ENCODE measurements around the gene MRGPRF.
"Not testable (repeated sequence)": the region's sequence is repeated elsewhere in the genome, so short reads cannot be mapped to it uniquely, and the experiment has no call there.

The MRGPRF gene

DNA sequence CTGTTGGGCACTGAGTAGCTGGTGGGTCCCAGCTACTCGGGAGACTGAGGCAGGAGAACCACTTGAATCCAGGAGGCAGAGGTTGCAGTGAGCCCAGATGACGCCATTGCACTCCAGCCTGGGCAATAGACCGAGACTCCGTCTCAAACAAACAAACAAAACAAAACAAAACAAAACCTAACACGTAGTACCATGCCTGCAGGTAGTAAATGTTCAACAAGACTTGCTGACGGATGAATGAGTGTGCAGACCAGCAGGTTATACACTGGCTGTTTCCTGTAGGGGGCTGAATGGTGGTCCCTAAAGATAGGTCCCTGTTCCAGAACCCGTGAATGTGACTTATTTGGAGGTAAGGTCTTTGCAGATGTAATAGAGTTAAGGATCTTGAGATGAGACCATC lies 19.5 kb downstream of the MRGPRF start:
- peak; percentile 18 for FAIRE-seq
- DNase-seq (ENCODE audit: extremely low spot score, insufficient read length, low read depth) = no peak

DNA sequence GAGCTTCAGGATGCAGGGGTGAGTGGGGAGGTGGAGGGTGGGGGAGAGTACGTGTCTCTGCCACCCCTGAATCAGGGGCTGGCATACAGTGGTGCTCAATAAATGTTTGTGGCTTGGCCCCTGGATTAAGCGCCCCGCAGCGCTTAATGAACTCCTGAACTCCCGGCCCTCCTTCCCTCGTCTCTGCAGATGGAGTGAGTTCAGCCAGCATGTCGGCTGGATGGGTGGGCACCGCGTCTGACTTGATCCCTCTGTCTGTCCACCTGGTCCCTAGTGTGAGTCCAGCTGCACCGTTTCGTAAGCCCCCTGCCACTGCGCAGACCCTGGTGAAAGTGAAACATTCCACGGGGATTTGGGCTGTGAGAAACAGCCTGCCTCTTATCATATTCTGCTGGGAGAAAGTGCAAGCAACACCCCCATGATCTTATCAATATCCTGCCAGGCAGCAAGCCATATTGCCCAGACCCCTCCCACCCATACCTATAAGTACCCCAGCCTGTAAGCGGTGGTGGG lies 20.2 kb downstream of the MRGPRF start:
- FAIRE-seq = no peak
- no peak for DNase-seq (ENCODE audit: extremely low spot score, insufficient read length, low read depth)

DNA sequence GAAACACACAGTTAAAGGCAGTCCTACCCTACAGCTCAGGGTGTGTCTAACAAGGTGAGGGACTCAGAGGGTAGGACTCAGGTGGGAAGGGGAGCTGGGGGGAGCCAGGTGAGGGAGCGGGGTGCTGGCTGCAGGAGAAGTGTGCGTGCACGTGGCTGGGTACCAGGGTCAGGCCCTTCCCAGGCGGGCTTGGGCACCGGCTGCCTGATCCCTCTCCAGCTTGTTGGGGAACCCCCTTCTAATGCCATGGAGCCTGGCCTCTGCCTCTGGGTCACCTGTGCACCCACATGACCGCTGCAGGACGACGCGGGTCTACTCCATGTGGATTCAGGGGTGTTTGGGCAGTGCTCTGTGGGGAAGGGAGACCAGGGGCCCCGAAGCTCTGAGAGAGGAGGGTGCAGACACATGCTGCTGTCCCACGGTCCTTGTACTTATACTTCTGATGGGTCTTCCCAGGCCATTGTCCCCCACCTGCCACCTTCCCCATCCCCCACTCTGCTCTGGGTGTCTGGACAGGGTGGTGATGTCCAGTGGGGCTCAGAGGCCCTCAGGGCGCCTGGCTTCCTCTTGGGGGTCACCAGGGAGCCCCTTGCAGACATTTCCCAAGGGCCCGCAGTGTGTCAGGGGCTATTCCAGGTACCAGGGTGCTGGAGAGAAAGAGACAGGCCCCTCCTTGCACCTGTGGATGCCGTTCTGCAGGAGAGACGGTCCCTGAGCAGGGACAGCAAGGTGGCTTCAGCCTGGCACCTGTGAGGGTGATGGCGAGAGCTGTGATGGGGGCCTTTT lies 21.9 kb downstream of the MRGPRF start:
- FAIRE-seq (no peak), DNase-seq (ENCODE audit: extremely low spot score, insufficient read length, low read depth) (no peak)

DNA sequence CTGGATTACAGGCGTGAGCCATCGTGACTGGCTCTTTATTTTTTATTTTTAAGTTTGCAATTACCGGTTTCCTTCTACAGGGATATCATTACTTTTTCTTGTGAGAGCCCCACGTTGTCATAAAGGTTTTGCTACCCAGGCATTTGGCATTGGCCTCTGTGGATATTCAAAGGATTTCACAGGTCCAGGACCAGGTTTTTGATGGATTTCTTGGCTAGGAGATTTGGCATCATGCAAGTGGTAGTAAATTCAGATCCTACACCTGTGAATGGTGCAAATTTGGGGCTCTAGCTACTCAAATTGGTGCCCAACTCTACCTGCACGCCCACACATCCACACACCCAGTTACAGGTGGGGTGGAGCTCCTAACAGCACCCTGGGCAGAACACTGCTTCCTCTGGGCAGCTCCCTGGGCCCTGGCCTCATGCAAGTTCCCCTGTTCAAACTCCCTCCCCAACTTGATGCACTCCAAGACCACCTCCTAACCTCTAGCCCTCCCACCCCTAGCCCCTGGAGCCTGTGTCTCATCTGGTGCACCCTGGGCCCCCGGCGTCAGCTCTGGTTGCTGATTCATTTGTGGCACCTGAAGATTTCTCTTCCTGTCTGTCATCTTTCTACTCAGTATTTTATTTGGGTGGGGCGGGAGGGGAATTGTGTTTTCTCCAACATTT lies 23.0 kb downstream of the MRGPRF start:
- no peak for DNase-seq (ENCODE audit: extremely low spot score, insufficient read length, low read depth)
- no peak for FAIRE-seq

DNA sequence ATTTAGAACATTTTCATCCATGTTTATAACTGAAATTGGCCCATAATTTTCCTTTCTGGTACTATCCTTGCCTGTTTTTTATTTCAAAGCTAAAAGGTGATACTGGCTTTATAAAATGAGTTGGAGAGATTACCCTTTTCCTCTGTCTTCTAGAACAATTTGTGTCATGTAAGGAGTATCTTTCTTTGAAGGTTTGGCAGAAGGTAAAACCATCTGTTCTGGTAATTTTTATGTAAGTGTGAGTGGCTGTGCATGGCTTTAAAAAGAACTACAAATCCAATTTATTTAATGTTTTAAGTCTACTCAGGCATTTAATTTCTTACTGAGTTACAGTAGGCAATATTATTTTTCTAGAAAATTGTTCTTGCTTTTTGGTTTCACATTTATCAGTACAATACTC lies 24.6 kb downstream of the MRGPRF start:
- no peak for DNase-seq (ENCODE audit: extremely low spot score, insufficient read length, low read depth)
- no peak for FAIRE-seq

DNA sequence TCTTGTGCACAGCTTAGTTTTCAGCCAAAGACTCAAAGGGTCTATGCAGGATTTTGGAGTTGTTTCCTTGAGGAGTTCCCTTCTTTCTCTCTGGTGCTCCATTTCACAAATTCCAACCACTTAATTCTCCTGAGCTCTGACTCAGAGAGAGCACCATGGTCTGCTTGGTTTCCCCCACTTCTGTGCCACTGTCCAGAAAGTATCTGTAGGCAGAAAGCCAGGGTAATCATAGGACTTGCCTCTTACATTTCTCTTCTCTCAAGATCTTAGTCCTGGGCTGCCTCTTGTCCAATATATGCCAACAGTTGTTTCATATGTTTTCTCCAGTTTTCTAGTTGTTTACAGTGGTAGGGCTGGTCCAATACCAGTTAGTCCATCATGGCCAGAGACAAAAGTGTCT lies 25.8 kb downstream of the MRGPRF start:
- no peak for FAIRE-seq
- DNase-seq (ENCODE audit: extremely low spot score, insufficient read length, low read depth) = no peak

DNA sequence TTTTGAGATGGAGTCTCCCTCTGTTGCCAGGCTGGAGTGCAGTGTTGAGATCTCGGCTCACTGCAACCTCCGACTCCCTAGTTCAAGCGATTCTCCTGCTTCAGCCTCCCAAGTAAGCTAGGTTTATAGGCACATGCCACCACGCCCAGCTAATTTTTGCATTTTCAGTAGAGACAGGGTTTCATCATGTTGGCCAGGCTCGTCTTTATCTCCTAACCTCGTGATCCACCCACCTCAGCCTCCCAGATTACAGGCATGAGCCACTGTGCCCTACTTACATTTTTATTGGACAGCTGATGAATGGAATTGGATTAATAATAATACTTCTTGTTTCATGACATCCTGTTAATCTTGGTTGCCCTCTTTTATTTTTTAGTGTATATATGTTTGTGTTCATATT lies 29.2 kb downstream of the MRGPRF start:
- FAIRE-seq = no peak
- DNase-seq (ENCODE audit: extremely low spot score, insufficient read length, low read depth) = no peak

DNA sequence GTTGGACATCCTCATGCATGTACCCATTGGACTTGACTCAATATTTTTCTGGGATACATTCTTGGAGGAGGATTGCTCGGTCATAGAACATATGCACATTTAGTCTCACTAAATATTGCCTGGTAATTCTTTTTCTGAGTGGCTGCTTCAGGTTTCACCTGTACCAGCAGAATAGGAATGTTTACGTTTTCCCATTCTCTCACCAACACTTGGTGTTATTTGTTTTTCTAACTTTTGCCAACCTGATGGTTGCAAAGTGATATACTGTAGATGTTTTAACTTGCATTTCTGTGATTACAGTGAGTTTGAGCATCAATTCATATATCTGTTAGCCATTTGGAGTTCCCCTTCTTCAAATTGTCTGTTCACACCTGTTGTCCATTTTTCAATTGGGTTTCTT lies 30.9 kb downstream of the MRGPRF start:
- FAIRE-seq = no peak

DNA sequence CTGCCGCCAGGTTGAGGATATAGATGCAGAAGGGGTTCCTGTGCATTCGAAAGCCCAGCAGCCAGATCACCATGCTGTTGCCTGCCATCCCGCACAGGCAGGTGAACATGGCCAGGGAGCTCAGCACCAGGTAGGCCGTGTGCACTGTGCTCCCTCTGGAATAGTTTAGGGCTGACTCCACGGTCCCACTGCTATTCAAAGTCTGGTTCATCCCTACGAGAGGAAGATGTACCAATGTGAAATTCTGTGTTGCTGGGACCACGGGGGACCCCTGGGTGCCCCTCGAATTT lies 32.3 kb downstream of the MRGPRF start, which contains the start of gene MRGPRD:
Gene MRGPRD, minus strand, starts transcription at position 211 of the 290 bp plus-strand sequence. Its CDS starts 0 bp downstream, at position 211.
- FAIRE-seq (no peak), DNase-seq (ENCODE audit: extremely low spot score, insufficient read length, low read depth) (no peak)

More for the DNA sequence above, 30.9 kb downstream of the MRGPRF start:
- DNase-seq (ENCODE audit: extremely low spot score, insufficient read length, low read depth) = no peak

DNA sequence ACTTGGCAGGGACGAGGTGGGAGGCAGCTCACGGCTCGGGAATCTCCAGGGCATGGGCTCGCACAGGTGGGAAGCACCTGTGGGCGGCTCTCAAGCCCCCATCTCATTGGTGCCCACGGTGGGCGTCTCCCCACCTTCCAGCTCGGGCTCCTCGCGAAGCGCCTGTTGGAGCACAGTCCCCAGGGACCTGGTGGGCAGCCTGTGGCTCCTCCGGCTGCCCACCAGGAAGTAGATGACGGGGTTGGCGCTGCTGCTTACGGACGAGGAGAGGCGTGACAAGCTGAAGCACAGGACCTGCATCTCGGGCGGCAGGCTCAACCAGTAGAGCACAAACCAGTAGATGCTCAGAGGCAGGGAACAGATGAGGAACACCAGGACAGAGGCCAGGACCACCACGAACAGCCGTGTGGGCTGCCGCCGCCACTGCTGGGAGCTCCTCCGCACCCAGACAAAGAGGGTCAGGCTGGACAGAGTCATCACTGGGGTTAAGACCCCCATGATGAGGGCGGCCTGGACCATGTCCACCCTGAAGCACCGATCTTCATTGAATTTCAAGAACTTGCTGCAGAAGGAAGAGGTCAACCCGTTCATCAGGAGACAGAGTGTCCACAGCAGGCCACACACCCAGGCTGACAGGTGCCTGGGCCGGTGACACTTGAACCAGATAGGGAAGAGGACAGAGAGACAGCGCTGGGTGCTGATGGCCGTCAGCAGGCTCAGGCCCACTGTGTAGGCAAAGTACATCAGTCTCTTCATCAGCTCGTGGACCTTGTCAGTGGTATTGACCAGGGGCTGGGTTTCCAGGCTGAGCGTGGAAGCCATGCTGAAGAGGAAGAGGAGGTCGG lies 32.9 kb downstream of the MRGPRF start:
- FAIRE-seq (no peak), DNase-seq (ENCODE audit: extremely low spot score, insufficient read length, low read depth) (no peak)

DNA sequence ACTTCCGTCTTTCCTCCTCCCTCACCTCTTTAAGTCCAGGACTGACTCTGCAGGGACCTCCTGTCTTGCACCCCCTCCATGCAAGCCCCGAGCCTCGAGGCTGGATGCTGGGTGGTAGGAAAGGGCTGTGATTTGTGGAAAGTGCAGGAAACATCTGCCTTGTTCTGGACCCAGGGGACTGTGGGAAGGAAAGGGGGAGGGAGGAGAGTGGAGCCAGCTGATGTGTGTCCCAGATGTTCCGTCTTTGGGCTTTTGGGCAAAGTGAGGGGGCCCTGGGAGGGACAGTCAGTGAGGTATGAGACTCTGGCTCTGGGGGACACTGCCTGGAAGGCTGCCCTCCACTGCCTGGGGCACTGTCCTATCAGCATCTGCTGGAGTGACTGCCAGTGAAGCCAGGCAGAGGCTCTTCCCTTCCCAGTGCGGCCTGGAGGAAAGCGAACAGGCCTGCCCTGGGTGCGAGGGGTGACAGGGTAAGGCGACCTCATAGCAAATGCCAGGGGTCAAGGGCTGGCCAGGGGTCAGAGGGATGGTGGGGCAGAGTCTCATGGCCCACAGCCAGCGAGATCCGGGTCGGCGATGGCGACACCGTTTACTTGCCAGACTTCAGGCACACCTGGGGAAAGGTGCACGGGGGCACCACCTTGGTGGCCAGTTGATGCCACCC lies 34.0 kb downstream of the MRGPRF start:
- DNase-seq (ENCODE audit: extremely low spot score, insufficient read length, low read depth) (no peak), FAIRE-seq (no peak)

DNA sequence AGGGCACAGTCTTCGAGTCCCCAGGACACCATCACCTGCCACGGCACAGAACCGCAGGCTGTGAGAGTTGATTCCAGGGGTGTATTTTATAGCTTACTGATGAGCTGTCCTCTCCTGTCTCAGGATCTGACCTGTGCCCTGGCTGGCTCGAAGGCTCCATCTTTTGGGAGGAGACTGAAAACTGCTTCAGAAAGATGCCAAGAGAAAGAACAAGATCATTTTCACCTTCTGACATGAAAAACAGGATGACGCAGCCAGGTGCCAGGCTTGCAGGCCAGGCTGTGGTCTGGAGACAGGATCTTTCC lies 34.5 kb downstream of the MRGPRF start:
- DNase-seq (ENCODE audit: extremely low spot score, insufficient read length, low read depth) (no peak), FAIRE-seq (no peak)

DNA sequence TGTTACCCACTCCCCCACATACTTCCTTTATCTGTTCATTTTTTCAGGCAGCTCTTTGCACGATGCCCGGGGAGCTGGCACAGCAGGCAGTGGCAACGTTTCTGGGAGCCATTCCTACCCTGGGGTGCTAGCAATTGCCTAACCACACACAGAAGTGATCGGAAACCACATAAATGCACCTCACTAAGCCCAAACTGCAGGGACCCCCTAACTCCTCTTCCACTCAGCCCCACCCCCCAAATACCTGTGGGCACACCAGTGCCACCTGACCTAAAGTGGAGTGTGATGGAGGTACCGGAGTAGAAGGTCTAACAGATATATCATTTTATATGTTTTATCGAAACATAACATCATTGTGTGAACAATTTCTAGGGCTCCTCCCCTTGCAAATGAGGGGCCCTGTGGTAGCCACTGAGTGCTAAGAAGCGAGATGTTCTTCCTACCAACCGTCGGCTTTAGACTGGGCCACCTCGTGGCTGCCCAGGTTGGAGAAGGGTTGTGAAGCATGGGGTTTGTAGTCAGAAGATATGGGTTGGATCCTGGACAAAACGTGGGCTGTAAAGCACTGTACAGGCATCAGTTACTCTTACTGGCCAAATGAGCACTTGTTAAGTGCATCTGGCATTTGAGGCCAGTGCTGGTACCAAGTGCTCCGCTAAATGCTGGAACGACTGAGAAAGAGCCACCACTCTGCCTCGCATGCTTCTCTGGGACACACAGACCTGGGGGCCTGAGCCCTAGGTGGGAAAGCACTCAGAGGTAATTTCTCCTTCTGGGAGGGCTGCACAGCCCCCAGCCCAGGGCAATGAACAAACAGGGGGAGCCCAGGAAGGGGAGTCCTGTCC lies 35.0 kb downstream of the MRGPRF start:
- DNase-seq (ENCODE audit: extremely low spot score, insufficient read length, low read depth) = no peak
- no peak for FAIRE-seq

DNA sequence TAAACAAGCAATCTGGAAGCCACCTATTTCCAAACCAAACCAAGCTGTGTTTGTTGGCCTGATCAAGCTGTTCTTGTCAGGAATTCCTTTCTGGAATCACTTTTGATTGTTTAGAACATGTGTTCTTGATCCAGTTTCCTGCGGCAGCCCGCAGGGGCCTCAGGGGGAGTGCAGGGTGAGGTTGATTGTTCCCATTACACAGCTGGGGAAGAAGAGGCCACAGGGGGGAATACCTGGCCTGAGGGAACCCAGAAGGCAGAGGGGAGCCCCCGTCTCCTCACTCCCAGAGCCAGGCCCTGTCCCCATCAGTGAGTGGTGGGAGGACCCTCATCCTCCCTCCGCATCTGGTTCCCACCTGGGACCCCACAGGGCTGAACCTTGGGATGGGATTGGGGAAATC lies 36.5 kb downstream of the MRGPRF start:
- no peak for FAIRE-seq
- DNase-seq (ENCODE audit: extremely low spot score, insufficient read length, low read depth) = no peak

DNA sequence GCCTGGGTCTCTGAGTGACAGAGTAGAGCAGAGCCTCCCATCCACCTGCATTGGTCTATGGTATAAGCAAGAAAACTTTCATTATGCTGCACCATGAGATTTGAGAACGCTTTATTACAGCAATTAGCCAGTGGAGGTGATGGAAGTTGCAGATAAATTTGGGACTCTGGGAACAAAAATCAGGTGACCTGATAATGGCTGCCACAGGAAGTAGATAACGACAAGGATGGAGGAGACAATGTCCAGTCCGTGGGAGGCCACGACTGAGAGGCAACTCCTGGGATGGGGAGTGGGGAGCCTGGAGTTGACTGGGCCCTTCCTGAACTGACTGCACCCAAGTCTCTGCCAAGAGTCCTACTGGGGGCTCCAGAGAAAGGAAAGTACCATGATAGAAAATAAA lies 37.0 kb downstream of the MRGPRF start:
- no peak for DNase-seq (ENCODE audit: extremely low spot score, insufficient read length, low read depth)
- no peak for FAIRE-seq

DNA sequence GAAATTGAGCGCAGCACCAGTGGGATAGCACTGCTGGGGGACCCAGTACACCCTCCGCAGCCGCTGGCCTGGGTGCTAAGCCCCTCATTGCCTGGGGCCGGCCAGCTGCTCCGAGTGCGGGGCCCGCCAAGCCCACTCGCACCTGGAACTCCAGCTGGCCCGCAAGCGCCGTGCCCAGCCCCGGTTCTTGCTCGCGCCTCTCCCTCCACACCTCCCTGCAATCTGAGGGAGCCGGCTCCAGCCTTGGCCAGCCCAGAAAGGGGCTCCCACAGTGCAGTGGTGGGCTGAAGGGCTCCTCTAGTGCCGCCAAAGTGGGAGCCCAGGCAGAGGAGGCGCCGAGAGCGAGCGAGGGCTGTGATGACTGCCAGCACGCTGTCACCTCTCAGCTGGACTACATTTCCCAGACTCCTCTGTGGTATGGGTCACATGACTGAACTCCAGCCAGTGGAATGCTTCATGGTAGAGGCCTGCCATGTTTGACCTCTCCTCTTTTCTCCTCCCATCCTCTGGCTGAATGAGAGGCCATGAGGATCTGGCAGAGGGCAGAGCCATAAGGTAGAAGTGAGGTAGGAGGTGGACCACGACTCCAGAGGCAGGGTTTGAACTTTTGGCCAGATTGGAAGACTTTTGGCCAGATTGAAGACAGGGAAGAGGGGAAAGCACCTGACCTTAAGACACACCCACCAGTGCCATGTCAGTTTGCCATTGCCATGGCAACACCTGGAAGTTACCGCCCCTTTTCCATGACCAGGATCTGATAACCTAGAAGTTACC lies 38.4 kb downstream of the MRGPRF start:
- DNase-seq (ENCODE audit: extremely low spot score, insufficient read length, low read depth) (peak; percentile 18), FAIRE-seq (no peak)

DNA sequence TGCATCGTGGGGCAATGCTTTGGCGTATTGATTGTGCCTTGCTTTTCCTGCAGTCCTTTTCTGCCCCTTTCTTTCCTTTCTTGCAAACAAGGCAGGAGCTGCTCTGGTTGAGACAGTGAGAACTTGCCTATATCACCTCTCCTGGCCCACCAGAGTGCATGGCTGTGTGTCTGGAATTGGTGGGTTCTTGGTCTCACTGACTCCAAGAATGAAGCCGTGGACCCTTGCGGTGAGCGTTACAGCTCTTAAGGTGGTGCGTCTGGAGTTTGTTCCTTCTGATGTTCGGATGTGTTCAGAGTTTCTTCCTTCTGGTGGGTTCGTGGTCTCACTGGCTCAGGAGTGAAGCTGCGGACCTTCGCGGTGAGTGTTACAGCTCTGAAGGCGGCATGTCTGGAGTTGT lies 39.3 kb downstream of the MRGPRF start:
- FAIRE-seq = not testable (repeated sequence)

DNA sequence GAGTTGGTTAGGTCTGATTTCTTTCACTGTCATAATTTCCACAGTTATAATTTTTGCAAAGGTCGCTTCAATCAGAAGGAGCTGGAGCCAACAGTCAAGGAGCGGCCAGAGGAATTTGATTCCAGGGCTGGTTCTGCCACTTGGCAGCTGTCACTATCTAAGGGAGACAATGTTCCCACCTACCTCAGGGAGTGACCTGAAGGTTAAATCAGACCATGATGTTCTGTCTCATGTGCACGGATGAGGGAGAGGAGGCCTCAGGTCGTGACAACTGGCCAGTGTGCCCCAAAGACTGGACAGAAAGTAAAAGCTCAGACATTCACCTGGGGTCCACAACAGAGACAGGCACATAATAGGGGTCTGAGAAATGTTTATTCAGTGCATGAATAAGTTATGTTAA lies 39.8 kb downstream of the MRGPRF start:
- FAIRE-seq (no peak), DNase-seq (ENCODE audit: extremely low spot score, insufficient read length, low read depth) (no peak)

More for the DNA sequence above, 39.3 kb downstream of the MRGPRF start:
- DNase-seq (ENCODE audit: extremely low spot score, insufficient read length, low read depth) = not testable (repeated sequence)

All from GM18507 (cell line).